ENCODE measurements around the gene CHRNG.

- no peak for TF ChIP-seq EZH2 (IDR thresholded peaks at IDR 0.05; ENCODE audit: borderline replicate concordance, insufficient read depth, low read length, poor library complexity, severe bottlenecking)
- TF ChIP-seq CTCF (IDR thresholded peaks at IDR 0.05; ENCODE audit: poor library complexity, severe bottlenecking): no peak
- no peak for TF ChIP-seq RAD21 (conservative IDR thresholded peaks at IDR 0.05)
- no peak for TF ChIP-seq POLR2AphosphoS5 (IDR thresholded peaks at IDR 0.05)
These were observed 41.0 kb upstream of the CHRNG start for GRCh38 chr2:232498452-232498851.

Measured in neural cell (in vitro differentiated cells).